GM19395 (cell line): ENCODE measurements around the gene NNMT.

Experiments
- ATAC-seq: cut with Tn5 transposase; IDR thresholded peaks from one replicate; pipeline ENCODE4 v1.9.1; 2021; ENCODE audit warnings: mild to moderate bottlenecking, moderate library complexity; ENCODE audit not compliant: unreplicated experiment

The NNMT gene

GRCh38 chr11:114295676-114296604 is at the start of gene NNMT:
TSS of gene NNMT (plus strand) at chr11:114296399. CDS start at chr11:114296557, 158 bp downstream.
- no peak for ATAC-seq

- ATAC-seq, result no peak
Measured at GRCh38 chr11:114247070-114247789, 49.0 kb upstream of the NNMT start.

- ATAC-seq, result no peak
Measured at GRCh38 chr11:114250180-114250579, 46.0 kb upstream of the NNMT start.

DNA sequence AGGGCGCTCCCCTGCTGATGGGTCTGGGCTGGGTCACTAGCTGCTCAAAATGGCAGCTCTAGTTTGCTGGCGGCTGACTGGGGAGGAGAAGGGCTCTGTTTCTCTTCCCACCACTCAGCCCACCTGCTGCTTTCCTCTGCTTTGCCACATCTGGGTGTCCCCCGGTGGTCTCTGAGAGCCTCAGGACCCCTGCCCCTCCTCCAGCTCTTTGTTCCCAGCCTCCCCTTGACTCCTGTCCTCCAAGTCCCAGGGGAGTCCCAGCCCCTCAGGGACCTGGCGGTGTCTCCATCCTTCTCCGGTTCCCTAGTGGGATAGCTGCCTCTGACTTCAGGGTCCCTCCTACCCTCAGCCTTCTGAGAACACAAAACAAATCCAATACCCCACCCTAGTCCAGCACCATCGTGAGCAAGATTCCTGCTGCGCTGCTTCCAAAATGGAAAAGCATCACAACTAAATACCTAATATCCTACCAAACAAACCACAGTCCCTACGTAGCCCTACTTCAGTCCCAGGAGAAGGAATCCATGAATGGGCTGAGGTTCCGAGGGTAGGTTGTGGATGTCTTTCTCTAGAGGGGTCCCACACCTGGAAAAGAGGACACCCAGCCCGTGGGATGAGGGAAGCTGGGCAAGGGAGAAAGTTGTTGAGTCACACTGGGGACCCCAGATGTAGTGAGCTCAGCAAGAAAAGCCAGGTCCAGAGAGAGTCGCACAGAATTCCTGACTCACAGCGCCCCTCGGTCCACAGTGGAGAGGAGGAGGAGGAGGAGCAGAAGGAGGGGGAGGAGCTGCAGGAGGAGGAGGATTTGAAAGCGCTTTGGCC is 45.0 kb upstream of the NNMT start:
- no peak for ATAC-seq

- no peak for ATAC-seq
Measured at GRCh38 chr11:114251815-114252337, 44.3 kb upstream of the NNMT start.

GRCh38 chr11:114252767-114253166 is 43.4 kb upstream of the NNMT start:
- no peak for ATAC-seq

GRCh38 chr11:114253771-114254170 is 42.4 kb upstream of the NNMT start:
- no peak for ATAC-seq

DNA sequence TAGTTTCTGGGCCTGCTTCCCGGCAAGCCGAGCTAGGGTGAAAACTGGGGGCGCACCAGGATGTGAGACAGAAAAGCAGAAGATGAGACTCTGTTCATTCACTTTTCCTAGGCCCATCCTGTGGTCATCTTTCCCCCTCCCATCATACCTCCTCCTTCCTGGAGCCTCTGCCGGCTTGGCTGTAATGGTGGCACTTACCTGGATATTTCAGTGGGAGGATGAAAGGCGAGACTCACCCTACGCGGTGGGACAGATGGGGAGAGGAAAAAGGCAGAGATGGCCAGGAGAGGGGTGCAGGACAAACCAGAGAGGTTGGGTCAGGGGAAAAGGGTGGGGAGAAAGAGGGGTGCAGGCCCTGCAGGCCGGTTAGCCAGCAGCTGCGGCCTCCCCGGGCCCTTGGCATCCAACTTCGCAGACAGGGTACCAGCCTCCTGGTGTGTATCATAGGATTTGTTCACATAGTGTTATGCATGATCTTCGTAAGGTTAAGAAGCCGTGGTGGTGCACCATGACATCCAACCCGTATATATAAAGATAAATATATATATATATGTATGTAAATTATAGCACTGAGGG is 41.5 kb upstream of the NNMT start:
- no peak for ATAC-seq

GRCh38 chr11:114255289-114255688 is 40.9 kb upstream of the NNMT start:
- ATAC-seq, result no peak

- ATAC-seq, result no peak
Measured at GRCh38 chr11:114256176-114256966, 39.8 kb upstream of the NNMT start.

GRCh38 chr11:114256967-114257286 is 39.3 kb upstream of the NNMT start:
- ATAC-seq, result no peak

DNA sequence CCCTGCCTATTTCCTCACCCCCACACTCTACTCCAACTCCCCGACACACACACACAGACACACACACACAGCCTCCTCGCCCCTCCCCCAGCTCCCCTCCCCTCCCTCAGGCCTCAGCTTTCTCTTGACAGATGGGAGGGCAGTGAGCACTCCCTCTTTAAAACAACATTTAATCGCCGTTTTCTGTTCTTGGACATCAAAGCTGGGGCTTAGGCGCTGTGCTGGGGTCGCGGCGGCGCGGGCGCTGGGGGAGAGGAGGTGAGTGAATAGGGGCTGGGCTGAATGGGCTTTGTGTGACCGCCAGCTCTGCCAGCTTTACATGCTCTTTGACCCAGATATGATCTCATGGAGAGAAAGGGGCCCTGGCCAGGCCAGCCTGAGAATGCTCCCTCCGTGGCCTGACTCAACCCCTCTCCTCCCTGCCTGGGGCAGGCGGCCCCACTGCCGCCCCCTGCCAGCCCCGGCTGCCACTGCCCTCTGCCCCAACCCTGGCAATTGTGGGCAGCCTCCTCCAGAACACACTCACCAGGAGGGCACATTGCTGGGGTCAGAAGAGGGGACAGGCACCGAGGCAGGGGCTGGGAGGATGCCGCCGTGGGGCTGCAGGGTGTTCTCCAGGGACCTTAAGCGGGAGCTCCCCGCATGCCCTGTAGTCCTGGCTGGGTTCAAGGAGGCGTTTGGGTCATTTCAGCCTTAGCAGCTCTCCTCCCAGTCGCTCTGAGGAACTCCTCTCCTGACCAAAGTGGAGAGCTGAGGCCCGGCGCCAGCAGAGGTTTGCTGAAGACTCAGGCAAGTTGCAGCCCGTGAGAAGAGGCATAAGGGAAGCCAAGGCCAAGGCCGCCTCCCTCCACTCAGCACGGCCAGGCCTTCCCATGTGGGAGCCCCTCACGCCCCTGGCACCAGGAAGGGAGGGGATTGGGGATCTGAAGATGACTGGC is 38.3 kb upstream of the NNMT start:
- ATAC-seq, result no peak

GRCh38 chr11:114258696-114259095 is 37.5 kb upstream of the NNMT start:
- no peak for ATAC-seq

- no peak for ATAC-seq
Measured at GRCh38 chr11:114259124-114259526, 37.1 kb upstream of the NNMT start.

- no peak for ATAC-seq
Measured at GRCh38 chr11:114259551-114259983, 36.6 kb upstream of the NNMT start.

- ATAC-seq, result no peak
Measured at GRCh38 chr11:114260077-114260476, 36.1 kb upstream of the NNMT start.

DNA sequence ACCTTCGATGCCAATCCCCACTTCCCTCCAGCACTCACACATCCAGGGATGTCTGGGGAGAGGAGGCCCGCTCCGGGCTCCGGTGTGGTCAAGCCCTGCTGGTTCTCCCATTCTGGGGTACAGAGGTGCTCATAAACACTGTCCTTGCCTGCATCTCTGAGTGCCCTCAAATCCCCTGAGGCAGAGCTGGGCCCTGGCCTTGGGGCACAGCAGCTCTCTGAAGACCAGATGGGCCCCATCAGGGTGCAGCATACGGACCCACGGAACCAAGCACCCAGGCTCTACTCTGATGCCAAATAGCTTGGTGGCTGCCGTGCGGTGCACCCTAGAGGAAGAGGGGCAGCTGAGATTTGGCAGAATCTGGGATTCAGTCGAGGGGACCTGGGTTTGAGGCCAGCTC is 35.7 kb upstream of the NNMT start:
- ATAC-seq, result no peak

DNA sequence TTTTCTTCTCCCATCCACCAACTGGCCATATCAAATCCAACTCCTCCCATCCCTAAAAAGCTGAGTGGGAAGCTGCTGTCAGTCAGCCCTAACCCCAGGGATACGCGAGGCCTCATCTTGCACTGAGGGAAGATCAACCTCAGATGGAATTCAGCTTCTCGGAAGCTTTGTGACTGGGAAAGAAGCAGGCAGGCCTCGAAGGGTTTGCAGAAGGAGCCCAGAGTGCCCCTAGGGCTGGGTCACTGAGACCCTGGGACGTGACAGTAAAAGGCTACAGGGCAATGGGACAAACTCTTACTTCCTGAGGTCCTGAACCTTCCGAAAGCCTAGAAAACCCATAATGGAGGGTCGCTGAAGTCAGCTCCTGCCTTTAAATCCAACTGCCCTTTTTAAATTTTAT is 34.4 kb upstream of the NNMT start:
- no peak for ATAC-seq
